K562 (cell line): ENCODE results near the gene RAB40B. TPM values are rescaled to one million over a fixed set of nuclear protein-coding genes. Genes with fewer than 3 reads are reported as not detected.

ENCODE experiments used
- ATAC-seq: fragments of 200-7000 bp; cut with Tn5 transposase; 3 replicates; pipeline ENCODE4 v1.9.1; 2020; ENCODE audit warnings: moderate library complexity
- BruUV-seq: library from RNA; stranded (reverse); fragments of 400-500 nt; replicated peaks from 2 replicates; lab custom pipeline; 2021; lab: Mats Ljungman, UMichigan
- CTCF ChIA-PET: fragments of 300-600 bp; formaldehyde crosslinking; extraction: SDS; loops from one replicate; lab custom pipeline; 2021; ENCODE audit warnings: low intra/inter-chr PET ratio; lab: Yijun Ruan, JAX
- POLR2A ChIA-PET: fragments of 300-600, 350-650 bp; sonication (Branson Sonifier 250); formaldehyde crosslinking; extraction: SDS; loops from one replicate; lab custom pipeline; 2021; ENCODE audit warnings: antibody characterized with exemption, inconsistent platforms; lab: Yijun Ruan, JAX
- DNase-seq, 4 experiments: peaks; one replicate each; pipeline versions ENCODE4 v3.0.0 to v3.0.0-alpha.2; 2011 to 2018; ENCODE audit warnings: low spot score in 3 of 4, mixed read lengths in 3 of 4; ENCODE audit errors: extremely low read depth in 1 of 4
- FAIRE-seq: peaks from 2 replicates; lab custom pipeline; 2011; peaks lifted over from hg19 to GRCh38; lab: Jason Lieb, UNC
- H2AFZ ChIP-seq: 2 replicates; pipeline ENCODE4 v1.6.0; 2011; ENCODE audit warnings: low read depth, low read length, control low read depth, inconsistent platforms
- H3K27ac ChIP-seq: fragments of 200-600 bp; 3 replicates; pipeline ENCODE4 v1.8.0; 2011; ENCODE audit warnings: low read depth, mild to moderate bottlenecking, control low read depth, inconsistent platforms, low read length, moderate library complexity, mixed read lengths; ENCODE audit errors: extremely low read depth
- H3K27me3 ChIP-seq, 2 experiments: fragments of 300-600 bp in 1 of 2; 2 replicates in 1 of 2; 3 replicates in 1 of 2; pipeline versions ENCODE4 v1.6.0 to v1.8.0; 2011; ENCODE audit warnings: inconsistent platforms in 2 of 2, low read length in 2 of 2, mild to moderate bottlenecking in 1 of 2, mixed read lengths in 1 of 2, moderate library complexity in 1 of 2; ENCODE audit not compliant: control insufficient read depth in 2 of 2, insufficient read depth in 2 of 2
- H3K36me3 ChIP-seq: fragments of 300-600 bp; 3 replicates; pipeline ENCODE4 v1.8.0; 2011; ENCODE audit warnings: mild to moderate bottlenecking, low read length, inconsistent platforms; ENCODE audit not compliant: control insufficient read depth, insufficient read depth
- H3K4me1 ChIP-seq, 2 experiments: fragments of 200-600 bp in 1 of 2; replicated peaks in 1 of 2; 2 replicates in 1 of 2; 3 replicates in 1 of 2; pipeline versions ENCODE4 v1.5.1 to v1.8.0; 2011; ENCODE audit warnings: inconsistent platforms in 2 of 2, low read length in 2 of 2, mild to moderate bottlenecking in 1 of 2, mixed read lengths in 1 of 2, moderate library complexity in 1 of 2; ENCODE audit not compliant: control insufficient read depth in 2 of 2, insufficient read depth in 2 of 2
- H3K4me2 ChIP-seq: 2 replicates; pipeline ENCODE4 v1.6.1; 2011; ENCODE audit warnings: low read length, control low read depth, inconsistent platforms, mixed read lengths; ENCODE audit not compliant: insufficient read depth
- H3K4me3 ChIP-seq: fragments of 200-600 bp; sonication (generic), shearing (Covaris generic); 2 replicates; pipeline ENCODE4 v1.5.1; 2016; ENCODE audit warnings: control low read depth, inconsistent platforms
- H3K79me2 ChIP-seq: fragments of 200-600 bp; 3 replicates; pipeline ENCODE4 v1.8.0; 2011; ENCODE audit warnings: low read length, inconsistent platforms; ENCODE audit not compliant: control insufficient read depth, insufficient read depth
- H3K9ac ChIP-seq, 2 experiments: 2 replicates each; pipeline versions ENCODE4 v1.6.0 to v1.6.1; 2011; ENCODE audit warnings: low read depth in 2 of 2, low read length in 2 of 2, control low read depth in 1 of 2, inconsistent platforms in 1 of 2, mild to moderate bottlenecking in 1 of 2, mixed read lengths in 1 of 2; ENCODE audit not compliant: insufficient read depth in 1 of 2
- H3K9me1 ChIP-seq: one replicate; pipeline ENCODE4 v1.6.0; 2011; ENCODE audit warnings: inconsistent platforms, mild to moderate bottlenecking, low read length, moderate library complexity; ENCODE audit not compliant: control insufficient read depth, insufficient read depth
- H3K9me3 ChIP-seq: replicated peaks from 2 replicates; pipeline ENCODE4 v1.5.1; 2011; ENCODE audit warnings: low read depth, low read length, inconsistent platforms; ENCODE audit not compliant: control insufficient read depth, insufficient read depth
- H4K20me1 ChIP-seq: replicated peaks from 2 replicates; pipeline ENCODE4 v1.6.1; 2011; ENCODE audit warnings: low read length, inconsistent platforms, mixed read lengths; ENCODE audit not compliant: control insufficient read depth, insufficient read depth
- C11orf30 ChIP-seq: fragments of 450-650 bp; IDR thresholded peaks from 2 replicates; pipeline ENCODE4 v1.6.1; 2016; ENCODE audit warnings: low read depth, mild to moderate bottlenecking
- EP300 ChIP-seq: IDR thresholded peaks from 2 replicates; pipeline ENCODE4 v1.6.1; 2012; ENCODE audit warnings: low read length, improper control_type of control experiment
- FOXJ3 ChIP-seq: sonication (generic); formaldehyde crosslinking; IDR thresholded peaks from 2 replicates; pipeline ENCODE4 v1.4.0; 2020; ENCODE audit warnings: mild to moderate bottlenecking, missing genetic modification reagents
- POLR3G ChIP-seq: IDR thresholded peaks from 2 replicates; pipeline ENCODE4 v1.6.1; 2011; ENCODE audit not compliant: insufficient read length, insufficient replicate concordance; ENCODE audit errors: extremely low read depth
- TEAD2 ChIP-seq: fragments of 450-650 bp; IDR thresholded peaks from 2 replicates; pipeline ENCODE4 v1.6.1; 2016; ENCODE audit warnings: missing genetic modification characterization, control low read depth, missing compliant biosample characterization
- ZC3H11A ChIP-seq: IDR thresholded peaks from 2 replicates; pipeline ENCODE4 v1.6.1; 2012; ENCODE audit warnings: low read depth, low read length, improper control_type of control experiment
- ZFP36 ChIP-seq: fragments of 150-350 bp; IDR thresholded peaks from 2 replicates; pipeline ENCODE4 v1.6.1; 2018; ENCODE audit warnings: low read length, low read depth; ENCODE audit not compliant: partially characterized antibody
- ZNF347 ChIP-seq: fragments of 450-650 bp; formaldehyde crosslinking; IDR thresholded peaks from 2 replicates; pipeline ENCODE4 v1.4.0; 2020; ENCODE audit warnings: low read depth, mild to moderate bottlenecking, moderate library complexity
- WGBS: fragments of 100-300 bp; shearing (Covaris generic); methylation state at CpG from one replicate; pipeline ENCODE4 v1.1.6; 2016; ENCODE audit warnings: low coverage, mixed read lengths; ENCODE audit not compliant: insufficient coverage; ENCODE audit errors: missing lambda C conversion rate; 5-methylcytosine and 5-hydroxymethylcytosine counted together
- in situ Hi-C: fragments of 300-500 bp; cut with MboI; formaldehyde crosslinking; loops from 4 replicates; pipeline ENCODE4 v1.15.0; 2018; ENCODE audit warnings: inconsistent platforms, mixed read lengths
- intact Hi-C: fragments of 100-400 bp; cut with micrococcal nuclease; formaldehyde crosslinking; loops from 2 replicates; pipeline ENCODE4 v1.14.2; 2022
- polyA plus RNA-seq, 8 experiments: library from polyadenylated mRNA; depleted of rRNA in 4 of 8; stranded (reverse) in 5 of 8; unstranded in 3 of 8; fragments of >200 nt; fragmentation: Nextera tagmentation in 2 of 8; fragmentation: Illumina TruSeq in 1 of 8; extraction: Ambion mirVana in 2 of 8; extraction: Trizol in 1 of 8; gene quantifications; 2 replicates each; pipeline versions ENCODE4 v1.2.1 to v1.2.3, GENCODE V29; 2011 to 2014; ENCODE audit warnings: inconsistent platforms in 1 of 8, missing spikeins in 1 of 8
- total RNA-seq, 7 experiments: library from RNA; depleted of rRNA in 6 of 7; stranded (reverse); fragments of >200 nt in 6 of 7; fragmentation: Illumina TruSeq in 2 of 7; extraction: Trizol in 2 of 7; gene quantifications; 2 replicates each; pipeline versions ENCODE4 v1.2.1 to v1.2.3, GENCODE V29; 2011 to 2021; ENCODE audit warnings: low replicate concordance in 1 of 7
- TF ChIP-seq, protein P1 (sequence below), 2 experiments: fragments of 200-800 bp in 1 of 2; sonication (Bioruptor generic) in 1 of 2; sonication (generic) in 1 of 2; formaldehyde crosslinking in 1 of 2; IDR thresholded peaks in 1 of 2; conservative IDR thresholded peaks in 1 of 2; 2 replicates each; pipeline versions ENCODE4 v1.5.0 to v1.6.1; 2016 to 2020; ENCODE audit warnings: missing compliant biosample characterization in 1 of 2, missing genetic modification characterization in 1 of 2, missing genetic modification reagents in 1 of 2
- TF ChIP-seq, protein P2 (sequence below): fragments of 200-800 bp; sonication (Bioruptor generic); IDR thresholded peaks from 2 replicates; pipeline ENCODE4 v1.6.1; 2017; ENCODE audit warnings: missing genetic modification characterization, missing compliant biosample characterization
- TF ChIP-seq, protein P3 (sequence below): fragments of 450-650 bp; IDR thresholded peaks from 2 replicates; pipeline ENCODE4 v1.6.1; 2018; ENCODE audit warnings: mild to moderate bottlenecking, low read depth; ENCODE audit not compliant: partially characterized antibody

RAB40B gene
- total and polyA plus RNA-seq, 9 of the 15 experiments (the other 6 are each of a cell fraction or from before 2014, with no cell fraction given), result 0.13 to 4.6 (median 1.4) TPM

DNA sequence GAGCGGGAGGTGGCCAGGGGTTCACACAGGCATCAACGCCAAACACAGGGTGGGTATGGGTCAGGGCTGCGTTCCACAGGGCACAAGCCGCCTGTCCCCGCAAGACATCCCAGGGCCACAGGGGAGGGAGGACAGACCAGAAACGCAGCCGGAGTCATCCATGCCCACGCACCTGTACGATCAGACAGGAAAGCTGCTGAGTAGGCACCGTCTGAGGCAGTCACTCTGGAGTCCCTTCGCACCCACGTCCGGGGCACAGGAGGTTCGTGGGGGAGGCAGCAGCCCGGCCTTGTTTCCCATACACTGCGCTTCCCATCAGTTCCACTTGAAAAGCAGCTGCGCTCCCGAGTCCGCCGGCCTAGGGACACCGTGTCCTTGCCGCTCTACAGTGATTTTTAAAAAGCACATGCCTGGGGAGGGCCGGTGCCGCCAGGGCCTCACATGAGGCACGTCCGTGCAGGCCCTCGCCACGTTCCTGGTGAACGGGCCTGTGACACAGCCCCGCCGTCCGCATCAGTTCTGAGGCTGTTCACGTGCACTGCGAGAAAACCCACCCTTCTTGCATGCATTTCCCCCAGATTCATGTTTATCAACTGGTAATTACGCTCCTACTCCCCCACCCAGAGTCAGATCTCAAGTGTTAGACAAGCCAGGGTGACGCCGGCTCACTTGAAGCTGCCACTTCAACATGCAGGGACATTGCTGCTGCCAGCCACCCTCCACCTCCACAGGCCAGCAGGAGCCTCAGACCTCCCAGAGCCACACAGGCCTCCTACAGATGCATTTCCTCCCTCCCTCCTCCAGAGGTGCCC, 85.0 kb downstream of the RAB40B start (continued):
- no peak for TF ChIP-seq ZNF347

DNA sequence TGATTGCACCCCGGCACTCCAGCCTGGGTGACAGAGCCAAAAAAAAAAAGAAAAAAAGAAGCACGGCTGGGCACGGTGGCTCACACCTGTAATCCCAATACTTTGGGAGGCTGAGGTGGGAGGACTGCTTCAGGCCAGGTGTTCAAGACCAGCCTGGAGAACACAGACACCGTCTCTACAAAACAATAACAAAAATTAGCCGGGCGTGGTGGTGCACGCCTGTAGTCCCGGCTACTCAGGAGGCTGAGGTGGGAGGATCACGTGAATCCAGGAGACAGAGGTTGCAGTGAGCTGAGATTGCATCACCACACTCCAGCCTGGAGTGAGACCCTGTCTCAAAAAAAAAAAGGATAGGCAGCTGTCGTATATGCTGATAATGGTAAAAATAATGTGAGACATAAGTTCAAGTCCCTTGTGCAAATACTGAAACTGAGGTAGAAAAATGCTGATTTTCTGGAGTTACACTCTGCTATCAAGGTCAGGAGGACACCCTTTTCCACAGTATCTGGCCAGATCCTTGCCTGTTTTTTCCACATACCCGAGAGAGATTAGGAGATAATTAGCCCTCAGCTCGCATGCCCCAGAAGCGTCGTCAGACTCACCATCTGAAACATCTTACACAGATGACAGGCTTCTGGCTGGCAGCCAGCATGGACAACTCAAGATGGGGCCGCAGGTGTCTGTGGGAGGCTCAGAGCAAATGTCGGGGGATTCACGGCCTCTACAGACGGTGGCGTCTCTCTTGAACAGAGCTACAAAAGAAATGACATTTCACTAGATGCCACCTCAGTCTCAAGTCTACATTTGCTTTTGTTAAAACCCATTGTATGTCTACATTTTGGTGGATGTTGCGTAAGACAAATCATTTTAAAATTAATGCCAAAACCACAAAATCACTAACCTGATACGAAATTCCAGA, 87.1 kb downstream of the RAB40B start:
- H3K4me3 ChIP-seq, result no peak overlapping the region
- in situ Hi-C loops (no loop called here), intact Hi-C loops (no loop called here)
- ATAC-seq, result peak; percentile 81
- 41% methylated on average over 21 of the region's 21 CpGs for WGBS
- H3K9me3 ChIP-seq, result no peaks in the 10 kb centered on the region
- peak; percentile 90 for FAIRE-seq
- ChIA-PET POLR2A (interaction anchor here (1.0 to 1.2 kb wide), 3 partner anchors 8 to 19 kb away, joined by 3 to 5 read pairs (median 3); no protein-coding TSS in a partner anchor), CTCF (interaction anchor here (1.0 kb wide), 1 partner anchor 594 kb away, joined by 3 read pairs; no protein-coding TSS in a partner anchor)
- no TSS peak for BruUV-seq
- H2AFZ ChIP-seq, result no peak overlapping the region
- H3K27ac ChIP-seq, result peak overlapping the region; percentile 6; the same call in 1 of the 3 replicates
- no peaks in the 10 kb centered on the region for H3K27me3 ChIP-seq
- H3K4me1 ChIP-seq, result peaks cover 9 to 24% of the 10 kb centered on the region in 2 experiments
- H3K9ac ChIP-seq, result 0 out of 4 replicates have a peak overlapping the region, but pooled peaks of 1 of the 2 experiments have one; percentile 64
- DNase-seq, result peak; percentile 50 to 84 (median 58)
- peak overlapping the region; percentile 46; the same call in 1 of the 2 replicates for H3K4me2 ChIP-seq
- no peaks in the 10 kb centered on the region for H3K9me1 ChIP-seq
- no peaks in the 10 kb centered on the region for H3K79me2 ChIP-seq
- H4K20me1 ChIP-seq, result no peaks in the 10 kb centered on the region
- H3K36me3 ChIP-seq, result peaks cover 35% of the 10 kb centered on the region; the same call in 2 of the 3 replicates
- TF ChIP-seq, protein P1, sequence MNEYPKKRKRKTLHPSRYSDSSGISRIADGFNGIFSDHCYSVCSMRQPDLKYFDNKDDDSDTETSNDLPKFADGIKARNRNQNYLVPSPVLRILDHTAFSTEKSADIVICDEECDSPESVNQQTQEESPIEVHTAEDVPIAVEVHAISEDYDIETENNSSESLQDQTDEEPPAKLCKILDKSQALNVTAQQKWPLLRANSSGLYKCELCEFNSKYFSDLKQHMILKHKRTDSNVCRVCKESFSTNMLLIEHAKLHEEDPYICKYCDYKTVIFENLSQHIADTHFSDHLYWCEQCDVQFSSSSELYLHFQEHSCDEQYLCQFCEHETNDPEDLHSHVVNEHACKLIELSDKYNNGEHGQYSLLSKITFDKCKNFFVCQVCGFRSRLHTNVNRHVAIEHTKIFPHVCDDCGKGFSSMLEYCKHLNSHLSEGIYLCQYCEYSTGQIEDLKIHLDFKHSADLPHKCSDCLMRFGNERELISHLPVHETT (CRISPR knock-in tag; conservative IDR thresholded peaks at IDR 0.05 in 1 of 2, IDR thresholded peaks at IDR 0.05 in 1 of 2), result no peak
- TF ChIP-seq FOXJ3 (CRISPR knock-in tag) (no peak), C11orf30 (peak; percentile 60; the same call in 1 of the 2 replicates), ZFP36 (no peak), POLR3G (no peak), ZC3H11A (no peak), TEAD2 (tag) (no peak), EP300 (no peak; the same call in 1 of the 2 replicates)
- TF ChIP-seq, protein P2, sequence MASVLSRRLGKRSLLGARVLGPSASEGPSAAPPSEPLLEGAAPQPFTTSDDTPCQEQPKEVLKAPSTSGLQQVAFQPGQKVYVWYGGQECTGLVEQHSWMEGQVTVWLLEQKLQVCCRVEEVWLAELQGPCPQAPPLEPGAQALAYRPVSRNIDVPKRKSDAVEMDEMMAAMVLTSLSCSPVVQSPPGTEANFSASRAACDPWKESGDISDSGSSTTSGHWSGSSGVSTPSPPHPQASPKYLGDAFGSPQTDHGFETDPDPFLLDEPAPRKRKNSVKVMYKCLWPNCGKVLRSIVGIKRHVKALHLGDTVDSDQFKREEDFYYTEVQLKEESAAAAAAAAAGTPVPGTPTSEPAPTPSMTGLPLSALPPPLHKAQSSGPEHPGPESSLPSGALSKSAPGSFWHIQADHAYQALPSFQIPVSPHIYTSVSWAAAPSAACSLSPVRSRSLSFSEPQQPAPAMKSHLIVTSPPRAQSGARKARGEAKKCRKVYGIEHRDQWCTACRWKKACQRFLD (CRISPR knock-in tag), result no peak
- TF ChIP-seq, protein P3, sequence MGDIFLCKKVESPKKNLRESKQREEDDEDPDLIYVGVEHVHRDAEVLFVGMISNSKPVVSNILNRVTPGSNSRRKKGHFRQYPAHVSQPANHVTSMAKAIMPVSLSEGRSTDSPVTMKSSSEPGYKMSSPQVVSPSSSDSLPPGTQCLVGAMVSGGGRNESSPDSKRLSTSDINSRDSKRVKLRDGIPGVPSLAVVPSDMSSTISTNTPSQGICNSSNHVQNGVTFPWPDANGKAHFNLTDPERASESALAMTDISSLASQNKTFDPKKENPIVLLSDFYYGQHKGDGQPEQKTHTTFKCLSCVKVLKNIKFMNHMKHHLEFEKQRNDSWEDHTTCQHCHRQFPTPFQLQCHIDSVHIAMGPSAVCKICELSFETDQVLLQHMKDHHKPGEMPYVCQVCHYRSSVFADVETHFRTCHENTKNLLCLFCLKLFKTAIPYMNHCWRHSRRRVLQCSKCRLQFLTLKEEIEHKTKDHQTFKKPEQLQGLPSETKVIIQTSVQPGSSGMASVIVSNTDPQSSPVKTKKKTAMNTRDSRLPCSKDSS, result no peak
